Measurements from ENCODE around the gene TUBGCP3.

GRCh38 chr13:112510002-112510780, 77.8 kb downstream of the TUBGCP3 start:
- TF ChIP-seq, protein P1, sequence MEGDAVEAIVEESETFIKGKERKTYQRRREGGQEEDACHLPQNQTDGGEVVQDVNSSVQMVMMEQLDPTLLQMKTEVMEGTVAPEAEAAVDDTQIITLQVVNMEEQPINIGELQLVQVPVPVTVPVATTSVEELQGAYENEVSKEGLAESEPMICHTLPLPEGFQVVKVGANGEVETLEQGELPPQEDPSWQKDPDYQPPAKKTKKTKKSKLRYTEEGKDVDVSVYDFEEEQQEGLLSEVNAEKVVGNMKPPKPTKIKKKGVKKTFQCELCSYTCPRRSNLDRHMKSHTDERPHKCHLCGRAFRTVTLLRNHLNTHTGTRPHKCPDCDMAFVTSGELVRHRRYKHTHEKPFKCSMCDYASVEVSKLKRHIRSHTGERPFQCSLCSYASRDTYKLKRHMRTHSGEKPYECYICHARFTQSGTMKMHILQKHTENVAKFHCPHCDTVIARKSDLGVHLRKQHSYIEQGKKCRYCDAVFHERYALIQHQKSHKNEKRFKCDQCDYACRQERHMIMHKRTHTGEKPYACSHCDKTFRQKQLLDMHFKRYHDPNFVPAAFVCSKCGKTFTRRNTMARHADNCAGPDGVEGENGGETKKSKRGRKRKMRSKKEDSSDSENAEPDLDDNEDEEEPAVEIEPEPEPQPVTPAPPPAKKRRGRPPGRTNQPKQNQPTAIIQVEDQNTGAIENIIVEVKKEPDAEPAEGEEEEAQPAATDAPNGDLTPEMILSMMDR (IDR thresholded peaks at IDR 0.05), result peak in 2 of 4 experiments; percentile 16 to 25
- TF ChIP-seq POLR2A (IDR thresholded peaks at IDR 0.05), result no peak

All from uterus (tissue), 2 donors.